ENCODE results near the gene PPP4R4.

GRCh38 chr14:94284221-94284620, 110.1 kb downstream of the PPP4R4 start:
- TF ChIP-seq CTCF (IDR thresholded peaks at IDR 0.05) = no peak
- no peak for TF ChIP-seq POLR2AphosphoS5 (IDR thresholded peaks at IDR 0.05; ENCODE audit: low read depth, low read length)
- TF ChIP-seq REST (IDR thresholded peaks at IDR 0.05; ENCODE audit: insufficient read depth in 1 of 2, low read depth in 2 of 2, low read length in 1 of 2) = no peak
